Globus pallidus (tissue), 1 donor: ENCODE data around the gene OR13C3.
"Not testable (repeated sequence)": the region's sequence is repeated elsewhere in the genome, so short reads cannot be mapped to it uniquely, and the experiment has no call there.

Source experiments
- DNase-seq: peaks from one replicate; pipeline ENCODE4 v3.0.0-alpha.2; 2015; ENCODE audit warnings: low spot score

OR13C3 gene

DNA sequence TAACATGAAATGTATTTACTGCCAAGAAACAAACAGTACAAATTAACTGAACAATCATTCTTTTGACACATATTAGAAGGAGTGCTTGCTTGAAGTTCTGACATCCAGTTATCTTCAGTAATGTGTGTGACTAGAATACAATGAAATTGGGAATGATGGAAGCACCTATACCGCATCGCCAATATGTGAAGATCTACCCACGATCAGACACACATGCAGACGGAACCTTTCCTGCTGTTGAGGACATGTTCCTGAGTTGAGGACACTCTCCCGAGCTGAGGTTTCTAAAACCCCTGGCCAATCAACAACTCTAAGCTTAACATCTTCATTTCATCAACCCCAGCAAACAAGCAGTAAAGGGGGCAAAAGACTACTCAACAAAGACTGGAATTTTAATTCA is at the start of gene OR13C3:
OR13C3 (minus strand) TSS at position 101 of the 400 bp plus-strand sequence. CDS start 133 bp downstream, outside the sequence.
- no peak for DNase-seq

DNA sequence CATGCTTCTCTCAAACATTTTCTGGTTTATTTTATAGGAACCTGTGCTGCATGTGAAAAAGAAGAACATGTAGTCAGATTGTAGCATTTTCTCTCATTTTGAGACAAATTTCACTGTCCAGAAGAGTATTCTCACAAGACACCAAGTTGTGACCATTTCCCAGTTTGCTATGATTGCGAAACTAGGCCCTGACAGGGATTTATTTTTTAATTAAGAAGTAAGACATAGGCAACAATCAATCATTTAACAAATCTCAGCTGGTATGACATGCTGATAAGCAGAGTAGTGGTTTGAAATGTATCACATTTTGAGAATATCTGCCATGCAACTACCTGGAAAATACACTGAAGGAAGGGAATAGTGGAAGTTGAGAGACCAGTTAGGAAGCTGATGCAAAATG is 43.9 kb upstream of the OR13C3 start:
- no peak for DNase-seq

DNA sequence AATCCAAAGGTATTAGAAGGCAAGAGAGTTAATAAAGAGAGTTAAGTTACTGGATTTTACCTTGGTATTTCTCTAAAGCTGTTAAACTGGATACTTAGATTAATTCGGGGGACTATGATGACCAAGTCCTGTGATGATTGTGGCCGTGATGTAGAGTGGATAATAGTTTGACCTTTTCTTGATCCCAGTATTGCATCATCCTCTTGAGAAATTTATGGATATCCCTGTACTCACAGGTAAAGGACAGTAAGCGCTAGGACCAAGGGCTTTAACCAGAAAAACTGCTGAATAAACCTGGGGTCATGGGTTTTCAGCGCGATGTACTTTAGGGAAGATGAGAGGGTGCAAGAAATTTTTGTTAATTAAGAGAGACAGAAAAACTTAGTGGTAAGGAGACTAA is 40.6 kb upstream of the OR13C3 start:
- DNase-seq, result no peak

DNA sequence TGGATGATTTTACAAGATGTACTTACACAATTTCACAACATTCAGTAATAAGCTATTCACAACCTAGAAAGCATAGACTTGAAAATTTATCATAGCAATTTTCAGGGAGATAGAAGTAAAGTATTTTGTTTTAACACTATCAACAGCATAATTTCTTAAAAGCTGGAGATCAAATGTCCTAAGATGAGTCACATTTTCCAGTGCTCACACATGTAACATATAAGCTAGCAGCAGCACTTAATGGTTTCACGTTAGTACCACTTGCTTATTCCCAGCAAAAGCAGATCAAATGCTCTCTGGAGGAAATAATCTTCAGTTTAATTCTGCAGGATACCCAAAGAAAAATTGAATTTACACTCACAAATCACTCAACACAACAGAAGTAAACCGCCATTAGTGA is 38.8 kb upstream of the OR13C3 start:
- DNase-seq, result no peak

DNA sequence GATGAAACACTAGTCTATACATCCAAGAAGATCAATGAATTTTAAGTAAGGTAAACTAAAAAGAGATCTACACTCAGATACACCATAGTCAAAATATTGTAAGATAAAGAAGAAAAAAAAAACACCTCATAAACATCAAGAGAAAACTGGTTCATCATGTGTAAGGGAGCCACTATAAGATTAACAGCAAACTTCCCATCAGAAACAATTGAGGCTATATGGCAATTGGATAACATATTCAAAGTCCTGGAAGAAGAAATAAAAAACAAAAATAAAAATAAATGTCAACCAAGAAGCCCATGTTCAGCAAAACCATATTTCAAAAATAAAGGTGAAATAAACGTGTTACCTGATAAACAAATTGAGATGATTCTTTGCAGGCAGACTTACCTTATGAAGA is 36.0 kb upstream of the OR13C3 start:
- DNase-seq, result no peak

DNA sequence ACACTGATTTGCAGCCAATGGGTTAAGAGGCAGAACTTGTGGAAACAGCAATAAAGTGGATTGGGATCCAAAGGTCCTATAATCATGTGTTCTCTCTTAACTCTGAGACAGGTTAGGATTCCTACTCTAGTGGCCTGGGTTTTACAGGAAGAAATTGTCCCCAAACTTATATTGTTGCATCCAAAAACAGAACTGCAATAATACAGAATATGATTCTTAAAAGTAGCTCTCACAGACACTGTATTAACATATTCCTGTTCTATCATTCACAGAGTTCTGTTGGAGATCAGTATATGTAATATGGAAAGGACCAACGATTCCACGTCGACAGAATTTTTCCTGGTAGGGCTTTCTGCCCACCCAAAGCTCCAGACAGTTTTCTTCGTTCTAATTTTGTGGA is 32.2 kb upstream of the OR13C3 start, which contains the start of gene OR13C8:
OR13C8 (plus strand) TSS at position 301 of the 400 bp plus-strand sequence; CDS start at position 301, 0 bp downstream.
- DNase-seq, result no peak

DNA sequence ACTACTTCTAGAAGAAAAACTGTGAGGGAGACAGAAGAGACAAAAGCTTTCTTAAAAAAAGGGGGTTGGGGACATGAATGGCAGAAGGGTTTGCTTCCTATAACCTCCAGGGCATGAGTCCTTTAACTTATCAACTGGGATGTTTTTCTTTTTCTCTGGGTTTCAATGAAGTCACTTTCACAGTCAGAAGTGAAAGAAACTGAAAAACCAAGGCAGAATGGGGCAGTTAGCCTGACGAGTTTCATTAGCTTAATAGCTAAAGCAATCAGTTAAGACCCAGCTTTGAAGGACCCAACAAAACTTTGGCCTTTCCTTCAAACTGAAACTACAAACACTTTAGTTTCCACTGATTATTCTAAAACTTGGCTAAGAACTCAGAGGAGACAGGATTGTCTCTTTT is 27.7 kb upstream of the OR13C3 start:
- DNase-seq, result no peak

DNA sequence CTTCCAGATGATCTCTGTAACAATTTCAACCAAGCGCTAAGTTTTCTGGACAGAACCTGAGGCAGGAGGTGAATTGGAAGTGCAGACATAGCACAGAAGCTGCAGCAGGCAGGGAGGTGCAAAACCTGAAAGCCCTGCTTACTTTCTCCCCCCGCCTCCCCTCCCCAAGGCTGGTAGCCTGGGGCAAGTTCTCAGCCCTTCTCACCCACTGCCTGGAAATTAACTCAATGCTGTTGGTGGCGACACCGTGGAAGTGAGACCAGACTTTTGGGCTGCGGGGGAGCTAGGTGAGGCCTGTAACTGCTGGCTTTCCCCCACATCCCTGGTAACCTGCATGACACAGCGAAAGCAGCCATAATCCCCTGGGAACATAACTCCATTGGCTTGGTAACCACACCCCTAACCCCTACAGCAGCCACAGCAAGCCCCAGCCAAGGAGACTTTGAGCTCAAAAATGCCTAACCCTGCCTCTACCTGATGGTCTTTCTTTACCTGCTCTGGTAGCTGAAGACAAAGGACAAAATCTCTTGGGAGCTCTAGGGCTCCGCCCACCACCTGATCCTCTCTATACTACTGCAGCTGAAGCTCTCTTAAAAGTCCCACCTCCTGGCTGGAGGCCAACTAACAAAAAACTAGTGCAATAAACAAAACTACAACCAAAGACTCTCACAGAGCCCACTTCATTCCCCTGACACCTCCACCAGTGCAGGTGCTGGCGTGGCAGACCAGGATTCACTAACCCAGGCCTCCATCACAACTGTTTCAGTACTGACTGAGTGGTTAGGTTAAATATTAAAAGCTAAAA is 20.4 kb upstream of the OR13C3 start:
- no peak for DNase-seq

DNA sequence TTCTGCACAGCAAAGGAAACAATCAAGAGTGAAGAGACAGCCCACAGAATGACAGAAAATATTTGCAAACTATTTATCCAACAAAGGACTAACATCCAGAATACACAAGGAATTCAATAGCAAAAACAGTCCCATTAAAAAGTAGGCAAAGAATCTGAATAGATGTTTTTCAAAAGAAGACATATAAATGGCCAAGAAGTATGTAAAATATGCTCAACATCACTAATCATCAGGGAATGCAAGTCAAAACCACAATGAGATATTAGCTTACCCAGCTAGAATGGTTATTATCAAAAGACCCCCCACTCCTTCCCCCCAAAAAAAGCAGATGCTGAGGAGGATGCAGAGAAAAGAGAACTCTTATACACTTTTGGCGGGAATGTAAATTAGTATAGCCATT is 18.9 kb upstream of the OR13C3 start:
- DNase-seq, result no peak

DNA sequence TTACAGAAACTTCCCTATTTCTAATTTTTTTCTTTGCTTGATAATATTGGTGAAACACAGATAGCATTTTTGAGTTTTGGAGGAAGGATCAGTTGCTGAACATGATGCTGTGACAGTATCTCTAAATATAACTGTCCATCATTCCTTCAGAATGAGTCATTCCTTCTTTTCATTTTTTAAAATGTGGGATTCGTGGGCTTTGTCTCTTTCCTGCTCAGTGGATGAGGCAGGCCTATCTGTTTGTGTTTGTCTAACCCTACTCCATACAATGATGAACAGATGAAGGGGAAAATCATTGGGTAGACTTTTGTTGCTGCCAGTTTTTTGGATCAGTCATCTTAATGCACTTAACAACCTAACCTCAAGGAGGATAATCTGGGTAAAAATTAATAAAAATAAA is 16.6 kb upstream of the OR13C3 start:
- no peak for DNase-seq

DNA sequence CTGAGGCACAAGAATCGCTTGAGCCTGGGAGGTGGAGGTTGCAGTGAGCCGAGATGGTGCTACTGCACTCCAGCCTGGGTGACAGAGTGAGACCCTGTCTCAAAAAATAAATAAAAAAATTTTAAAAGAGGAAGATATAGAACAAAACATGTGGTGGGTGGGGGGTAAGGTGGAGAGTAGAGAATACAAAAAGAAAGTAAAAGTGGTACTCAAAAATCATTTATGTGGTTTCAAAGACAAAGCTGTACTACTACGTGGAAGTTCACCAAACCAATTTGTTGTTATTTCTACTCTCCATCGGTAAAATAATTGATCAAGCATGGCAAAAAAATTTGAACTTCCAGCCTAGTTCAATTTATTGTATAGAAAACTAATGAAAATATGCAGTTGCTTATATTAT is 8.0 kb upstream of the OR13C3 start:
- DNase-seq, result no peak

DNA sequence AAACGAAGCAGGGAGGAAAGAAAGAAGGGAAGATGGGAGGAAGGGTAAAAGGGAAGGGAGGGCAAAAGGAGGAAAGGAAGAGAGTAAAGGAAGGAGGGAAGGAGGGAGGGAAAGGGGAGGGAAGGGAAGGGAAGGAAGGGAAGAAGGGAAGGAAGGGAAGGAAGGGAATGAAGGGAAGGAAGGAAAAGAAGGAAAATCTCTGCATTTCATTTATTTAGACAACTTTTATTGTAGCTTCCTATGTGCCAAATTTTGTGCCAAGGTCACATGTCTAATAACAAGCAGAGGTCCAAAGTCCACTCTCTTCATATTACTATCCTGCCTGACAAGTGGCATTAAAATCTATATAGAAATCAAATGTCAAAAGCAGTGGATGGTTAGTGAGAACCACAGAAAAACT is 2.6 kb upstream of the OR13C3 start:
- no peak for DNase-seq

DNA sequence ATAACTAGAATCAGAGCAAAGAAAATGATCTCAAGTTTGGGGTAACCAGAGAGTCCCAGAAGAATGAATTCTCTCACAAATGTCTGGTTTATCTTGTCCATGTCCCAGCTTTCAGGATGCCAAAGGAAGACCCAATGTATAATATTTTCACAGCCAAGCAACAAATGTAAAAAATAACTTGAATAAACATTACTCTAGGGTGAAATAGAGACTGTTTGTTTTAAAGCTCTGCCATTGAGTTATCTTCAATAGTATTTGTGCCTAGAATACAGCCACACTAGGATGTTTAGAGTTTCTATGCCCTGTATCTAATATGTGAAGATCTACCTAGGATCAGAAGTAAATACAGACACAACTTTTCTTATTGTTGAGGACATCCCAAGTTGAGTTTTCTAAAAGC is 9.5 kb downstream of the OR13C3 start, which contains the start of gene OR13C4:
OR13C4 (minus strand) TSS at position 101 of the 400 bp plus-strand sequence; CDS start at position 101, 0 bp downstream.
- DNase-seq, result no peak

DNA sequence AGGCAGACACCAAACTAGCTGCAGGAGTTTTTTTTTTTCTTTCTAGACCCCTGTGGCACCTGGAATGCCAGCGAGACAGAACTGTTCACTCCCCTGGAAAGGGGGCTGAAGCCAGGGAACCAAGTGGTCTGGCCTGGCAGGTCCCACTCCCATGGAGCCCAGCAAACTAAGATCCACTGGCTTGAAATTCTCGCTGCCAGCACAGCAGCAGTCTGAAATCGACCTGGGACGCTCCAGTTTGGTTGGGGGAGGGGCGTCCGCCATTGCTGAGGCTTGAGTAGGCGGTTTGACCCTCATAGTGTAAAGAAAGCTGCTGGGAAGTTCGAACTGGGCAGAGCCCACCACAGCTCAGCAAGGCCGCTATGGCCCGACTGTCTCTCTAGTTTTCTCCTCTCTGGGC is 16.4 kb downstream of the OR13C3 start:
- DNase-seq, result not testable (repeated sequence)

DNA sequence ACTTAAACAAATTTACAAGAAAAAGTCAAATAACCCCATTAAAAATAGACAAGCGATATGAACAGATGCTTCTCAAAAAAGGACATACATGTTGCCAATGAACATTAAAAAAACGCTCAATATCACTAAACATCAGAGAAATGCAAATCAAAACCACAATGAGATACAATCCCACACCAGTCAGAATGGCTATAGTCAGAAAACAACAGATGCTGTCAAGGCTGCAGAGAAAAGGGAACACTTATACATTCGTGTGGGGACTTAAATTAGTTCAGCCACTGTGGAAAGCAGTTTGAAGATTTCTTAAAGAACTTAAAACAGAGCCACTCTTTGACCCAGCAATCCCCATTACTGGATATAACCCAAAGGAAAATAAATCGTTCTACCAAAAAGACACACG is 21.8 kb downstream of the OR13C3 start:
- DNase-seq, result no peak

DNA sequence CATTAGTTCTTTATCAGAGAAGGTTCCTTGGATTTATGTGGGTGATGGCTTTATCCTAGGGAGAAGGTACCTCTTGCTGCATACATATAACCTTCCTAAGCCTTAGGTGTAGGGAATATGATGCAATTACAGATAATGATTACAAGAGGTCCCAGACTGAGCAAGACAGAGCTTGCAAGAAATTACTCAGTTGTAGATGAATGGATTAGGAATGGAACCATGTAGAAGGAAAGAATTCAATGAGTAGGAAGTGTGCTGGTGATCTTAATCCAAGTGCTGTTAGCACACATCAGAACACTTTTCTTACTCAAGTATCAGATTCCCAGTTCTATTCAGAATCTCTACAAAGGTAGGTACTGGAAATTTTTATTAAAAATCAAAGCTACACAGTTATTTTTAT is 30.1 kb downstream of the OR13C3 start:
- DNase-seq, result no peak

DNA sequence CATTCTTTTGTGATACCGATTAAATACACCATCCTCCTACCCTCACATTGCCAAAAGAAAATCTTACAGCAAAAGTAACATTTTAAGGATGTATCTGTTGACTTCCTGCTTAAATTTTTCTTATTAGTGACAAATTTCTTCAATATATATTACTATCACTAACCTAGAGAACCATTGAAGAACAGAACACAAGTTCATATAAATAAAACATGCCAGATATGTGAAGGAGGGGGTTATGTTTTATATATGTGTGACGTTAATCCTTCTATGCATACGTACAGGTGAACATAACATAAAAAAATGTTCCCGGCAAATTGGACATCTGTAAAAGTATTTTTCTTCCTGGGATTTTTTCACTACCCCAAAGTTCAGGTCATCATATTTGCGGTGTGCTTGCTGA is 32.7 kb downstream of the OR13C3 start, which contains the start of gene OR13F1:
OR13F1 (plus strand) TSS at position 301 of the 400 bp plus-strand sequence; CDS start at position 301, 0 bp downstream.
- no peak for DNase-seq

DNA sequence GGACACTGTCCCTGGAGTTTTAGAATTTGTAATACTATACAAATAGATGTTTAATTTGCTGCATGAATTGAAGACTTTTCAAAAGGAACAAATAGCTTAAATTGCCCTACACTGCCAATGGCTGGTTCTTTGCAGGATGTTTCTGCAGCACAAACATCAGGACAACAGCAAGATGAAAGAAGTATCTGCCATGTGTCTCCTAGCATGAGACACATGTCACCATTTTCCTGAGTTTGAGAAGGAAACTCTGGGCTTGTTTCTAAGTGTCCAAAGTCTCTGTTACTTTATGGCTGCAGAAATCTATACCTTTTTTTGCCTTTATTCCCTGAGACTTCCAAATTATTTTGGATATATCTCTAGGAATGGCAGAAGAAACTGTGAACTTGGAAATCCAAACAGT is 33.2 kb downstream of the OR13C3 start:
- no peak for DNase-seq

DNA sequence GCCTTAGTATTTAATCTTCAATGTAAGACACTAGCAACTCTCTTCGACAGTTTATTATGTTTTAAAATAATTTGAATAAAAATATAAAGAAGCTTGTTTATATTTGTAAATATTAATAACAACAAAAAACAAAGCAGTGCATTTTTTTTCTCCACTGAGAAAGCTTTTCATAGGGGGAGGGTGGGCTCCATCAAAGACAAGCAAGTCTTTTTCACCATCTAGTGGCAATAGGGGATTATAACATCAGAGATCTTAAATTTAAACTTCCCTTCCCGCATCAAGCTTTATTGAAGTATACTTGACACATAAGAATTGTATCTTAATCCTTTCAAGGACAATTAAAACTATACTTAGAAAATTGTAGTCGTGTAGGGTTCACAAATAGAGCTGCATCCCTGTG is 41.8 kb downstream of the OR13C3 start:
- DNase-seq, result no peak
